Activated naive CD4-positive, alpha-beta T cell treated with anti-CD3 and anti-CD28 coated beads, Interleukin-2, amount 50 U/mL, for 16 hours (primary cell): ENCODE data around the gene OLFML1.
A peak's percentile ranks its signal among the peaks of the same experiment; 100 is the strongest.

Experiments
- DNase-seq: peaks from one replicate; pipeline ENCODE4 v3.0.0-alpha.2; 2020

The OLFML1 gene

GRCh38 chr11:7485186-7486097, at the start of gene OLFML1:
Gene OLFML1 (plus strand): TSS chr11:7485506. CDS start chr11:7485876, 370 bp downstream.
- DNase-seq, result no peak

GRCh38 chr11:7436146-7436545, 49.2 kb upstream of the OLFML1 start:
- DNase-seq, result no peak

- no peak for DNase-seq
Observed at GRCh38 chr11:7436657-7437056, 48.6 kb upstream of the OLFML1 start.

GRCh38 chr11:7437696-7438095, 47.6 kb upstream of the OLFML1 start:
- DNase-seq, result no peak

GRCh38 chr11:7439746-7440320, 45.5 kb upstream of the OLFML1 start:
- DNase-seq, result no peak

- DNase-seq, result peak; percentile 68
Observed at GRCh38 chr11:7442588-7443215, 42.6 kb upstream of the OLFML1 start.

- no peak for DNase-seq
Observed at GRCh38 chr11:7444091-7444981, 41.0 kb upstream of the OLFML1 start.

- DNase-seq, result no peak
Observed at GRCh38 chr11:7445564-7445963, 39.7 kb upstream of the OLFML1 start.

GRCh38 chr11:7448201-7448600, 37.1 kb upstream of the OLFML1 start:
- no peak for DNase-seq

GRCh38 chr11:7449211-7449840, 36.0 kb upstream of the OLFML1 start:
- no peak for DNase-seq

GRCh38 chr11:7449841-7450214, 35.5 kb upstream of the OLFML1 start:
- DNase-seq, result no peak

GRCh38 chr11:7450836-7451235, 34.5 kb upstream of the OLFML1 start:
- DNase-seq, result no peak

GRCh38 chr11:7451520-7451919, 33.8 kb upstream of the OLFML1 start:
- DNase-seq, result no peak

GRCh38 chr11:7451952-7452494, 33.3 kb upstream of the OLFML1 start:
- DNase-seq, result no peak

- no peak for DNase-seq
Observed at GRCh38 chr11:7454854-7455253, 30.5 kb upstream of the OLFML1 start.

GRCh38 chr11:7457211-7457610, 28.1 kb upstream of the OLFML1 start:
- DNase-seq, result no peak

- no peak for DNase-seq
Observed at GRCh38 chr11:7462706-7463105, 22.6 kb upstream of the OLFML1 start.

GRCh38 chr11:7467652-7468051, 17.7 kb upstream of the OLFML1 start:
- DNase-seq, result no peak

GRCh38 chr11:7469351-7469865, 15.9 kb upstream of the OLFML1 start:
- no peak for DNase-seq

- no peak for DNase-seq
Observed at GRCh38 chr11:7471071-7471470, 14.2 kb upstream of the OLFML1 start.

- DNase-seq, result no peak
Observed at GRCh38 chr11:7473717-7474116, 11.6 kb upstream of the OLFML1 start.

GRCh38 chr11:7480113-7480512, 5.2 kb upstream of the OLFML1 start:
- no peak for DNase-seq
